WI38 (cell line): ENCODE results near the gene CDH11.
A peak's percentile ranks its signal among the peaks of the same experiment; 100 is the strongest.

Source experiments
- H3K4me3 ChIP-seq: 2 replicates; pipeline ENCODE4 v1.5.1; 2011; ENCODE audit warnings: low read depth, mild to moderate bottlenecking, control low read depth, low read length
- CTCF ChIP-seq: IDR thresholded peaks from 2 replicates; pipeline ENCODE4 v1.5.1; 2012; ENCODE audit warnings: low read depth, mild to moderate bottlenecking, control low read depth, low read length

Gene CDH11

GRCh38 chr16:65122724-65123395, 997 bp upstream of the CDH11 start:
- no peak for TF ChIP-seq CTCF
- peak overlapping the region; percentile 93 for H3K4me3 ChIP-seq

- TF ChIP-seq CTCF, result no peak
- peak overlapping the region; percentile 93 for H3K4me3 ChIP-seq
Measured at GRCh38 chr16:65120831-65121721, 787 bp downstream of the CDH11 start.

- no peak for TF ChIP-seq CTCF
- peak overlapping the region; percentile 93 for H3K4me3 ChIP-seq
Measured at GRCh38 chr16:65120461-65120830, 1.4 kb downstream of the CDH11 start.

- TF ChIP-seq CTCF, result no peak
- H3K4me3 ChIP-seq, result peak overlapping the region; percentile 93
Measured at GRCh38 chr16:65119901-65120401, 1.9 kb downstream of the CDH11 start.

- TF ChIP-seq CTCF, result no peak
- H3K4me3 ChIP-seq, result peak overlapping the region; percentile 93
Measured at GRCh38 chr16:65119435-65119834, 2.4 kb downstream of the CDH11 start.

- TF ChIP-seq CTCF, result no peak
- peak overlapping the region; percentile 93 for H3K4me3 ChIP-seq
Measured at GRCh38 chr16:65118871-65119270, 3.0 kb downstream of the CDH11 start.
